Stimulated activated CD4-positive, alpha-beta T cell treated with anti-CD3 and anti-CD28 coated beads, Interleukin-1b, Interleukin-23, amount 100 ng/mL, for 4 hours (primary cell): ENCODE measurements around the gene ITGAE.
A peak's percentile ranks its signal among the peaks of the same experiment; 100 is the strongest.
"Not testable (repeated sequence)": the region's sequence is repeated elsewhere in the genome, so short reads cannot be mapped to it uniquely, and the experiment has no call there.

Source experiments
- DNase-seq, 2 donors: peaks; one replicate each; pipeline ENCODE4 v3.0.0-alpha.2; 2020; ENCODE audit warnings: low read depth in 2 of 2

ITGAE gene

DNA sequence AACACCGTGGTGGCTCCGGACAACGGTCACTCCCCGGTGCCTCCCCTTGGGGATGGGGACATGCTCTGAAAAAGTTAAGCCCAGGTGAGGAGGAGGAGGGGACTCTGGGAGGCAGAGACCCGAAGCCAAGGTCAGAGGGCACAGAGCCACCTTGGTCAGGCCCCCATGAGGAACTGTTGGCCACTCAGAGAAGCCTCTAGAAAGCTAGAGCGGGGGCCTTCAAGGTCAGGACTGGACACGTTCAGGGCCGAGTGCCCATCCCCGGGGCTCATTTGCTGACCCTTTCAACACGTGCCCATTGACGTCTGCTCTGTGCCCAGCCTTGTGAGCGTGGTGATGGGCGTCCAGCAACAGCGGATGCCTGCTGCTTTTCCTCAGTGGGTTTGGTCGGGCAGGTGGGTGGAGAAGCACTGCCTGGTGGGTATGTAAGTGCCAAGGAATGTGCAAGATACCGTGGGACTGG is 39.0 kb downstream of the ITGAE start:
- DNase-seq, result no peak

DNA sequence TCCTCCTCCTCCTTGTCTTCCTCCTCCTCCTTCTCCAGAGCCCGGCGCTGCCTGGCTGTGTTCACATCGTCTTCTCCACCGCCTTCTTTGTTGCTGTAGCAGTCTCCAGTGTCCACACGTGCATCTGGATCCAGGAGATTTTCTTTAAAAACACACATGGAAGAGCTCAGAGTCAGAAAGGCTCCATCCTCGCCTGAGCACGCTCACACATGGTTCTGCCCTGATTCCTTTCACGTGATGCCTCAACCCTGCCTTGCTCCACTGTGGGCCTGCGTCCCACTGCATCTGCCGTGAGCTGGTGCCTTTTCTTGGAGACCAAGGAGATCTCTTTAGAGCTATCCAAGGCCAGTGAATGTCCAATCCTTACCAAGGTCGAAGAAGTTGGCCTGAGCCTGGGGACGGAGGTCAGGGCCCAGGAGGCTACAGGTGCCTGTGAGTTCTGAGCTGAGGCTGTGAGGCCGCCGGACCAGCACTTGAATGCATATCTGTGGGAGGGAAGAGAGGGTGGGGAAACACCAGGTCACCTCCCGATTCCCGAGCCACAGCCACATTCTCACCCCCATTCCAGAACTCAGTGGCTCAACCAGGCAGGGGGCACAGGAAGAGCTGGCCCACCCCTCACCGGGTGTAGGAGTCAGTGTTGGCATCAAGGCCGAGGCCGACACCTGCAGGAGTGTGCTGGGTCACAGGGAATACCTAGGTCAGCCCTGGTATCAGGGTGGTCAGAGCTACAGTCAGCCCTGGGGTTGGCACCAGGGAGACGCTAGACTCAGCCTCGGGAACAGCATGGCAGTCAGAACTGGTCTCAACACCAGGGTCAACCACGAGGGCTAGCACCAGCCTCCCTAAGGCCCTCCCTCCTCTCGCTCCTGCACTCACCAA is 39.7 kb downstream of the ITGAE start:
- DNase-seq, result no peak

DNA sequence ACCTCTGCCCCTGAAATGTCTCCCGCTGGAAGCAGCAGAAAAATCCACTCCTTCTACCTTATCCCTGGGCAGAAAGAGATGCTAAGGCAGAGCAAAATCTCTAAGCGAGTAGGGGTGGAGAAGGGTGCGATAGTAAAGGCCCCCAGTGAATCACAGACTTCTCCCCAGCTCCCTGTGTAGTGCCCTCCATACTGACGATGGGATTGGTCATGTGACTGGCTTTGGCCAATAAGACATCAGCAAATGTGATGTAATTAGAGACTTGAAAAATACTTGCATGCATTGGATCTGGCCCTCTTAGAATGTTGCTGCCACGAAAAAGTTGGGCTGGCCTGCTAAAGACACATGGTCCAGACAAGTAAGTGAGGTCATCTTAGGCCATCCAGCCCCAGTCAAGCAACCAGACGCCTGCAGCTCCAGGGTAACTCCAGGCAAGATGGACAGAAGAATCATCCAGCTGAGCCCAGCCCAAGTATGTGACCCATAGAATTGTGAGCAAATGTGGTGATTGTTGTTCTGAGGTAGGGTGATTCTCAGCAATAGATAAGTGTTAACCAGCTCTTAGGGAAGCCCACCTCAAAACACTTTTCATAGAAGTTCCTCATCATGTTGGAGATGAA is 41.3 kb downstream of the ITGAE start:
- DNase-seq, result no peak

DNA sequence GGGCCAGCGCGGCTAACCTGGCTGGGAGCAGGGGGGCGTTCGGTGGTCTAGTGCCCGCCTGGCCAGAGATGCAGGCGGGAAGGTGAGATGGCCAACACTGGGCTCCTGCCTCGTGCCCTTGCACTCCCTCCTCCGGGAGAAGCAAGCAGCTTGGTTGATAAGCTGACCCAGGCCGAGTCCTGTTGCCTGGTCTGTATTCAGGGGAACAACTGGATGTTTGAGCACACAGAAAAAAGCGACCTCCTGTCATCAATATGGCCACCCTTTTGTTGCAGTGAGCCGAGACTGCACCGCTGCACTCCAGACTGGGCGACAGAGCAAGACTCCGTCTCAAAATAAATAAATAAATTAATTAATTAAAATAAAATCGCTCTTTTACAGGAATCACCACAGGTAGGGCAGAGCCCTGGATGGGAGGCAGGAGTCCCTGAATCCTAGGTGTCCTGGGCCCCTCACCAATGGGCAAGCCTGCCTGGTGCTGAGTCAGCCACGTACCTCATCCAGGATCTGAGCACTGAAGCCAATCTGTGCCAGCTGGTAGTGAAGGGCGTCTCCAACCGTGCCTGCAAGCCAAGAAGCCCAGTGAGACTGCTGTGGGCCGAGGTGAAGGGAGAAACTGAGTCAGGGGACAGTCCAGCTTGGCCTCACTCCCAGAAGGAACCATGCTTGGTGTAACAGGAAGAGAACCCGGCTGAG is 45.5 kb downstream of the ITGAE start:
- DNase-seq, result no peak

DNA sequence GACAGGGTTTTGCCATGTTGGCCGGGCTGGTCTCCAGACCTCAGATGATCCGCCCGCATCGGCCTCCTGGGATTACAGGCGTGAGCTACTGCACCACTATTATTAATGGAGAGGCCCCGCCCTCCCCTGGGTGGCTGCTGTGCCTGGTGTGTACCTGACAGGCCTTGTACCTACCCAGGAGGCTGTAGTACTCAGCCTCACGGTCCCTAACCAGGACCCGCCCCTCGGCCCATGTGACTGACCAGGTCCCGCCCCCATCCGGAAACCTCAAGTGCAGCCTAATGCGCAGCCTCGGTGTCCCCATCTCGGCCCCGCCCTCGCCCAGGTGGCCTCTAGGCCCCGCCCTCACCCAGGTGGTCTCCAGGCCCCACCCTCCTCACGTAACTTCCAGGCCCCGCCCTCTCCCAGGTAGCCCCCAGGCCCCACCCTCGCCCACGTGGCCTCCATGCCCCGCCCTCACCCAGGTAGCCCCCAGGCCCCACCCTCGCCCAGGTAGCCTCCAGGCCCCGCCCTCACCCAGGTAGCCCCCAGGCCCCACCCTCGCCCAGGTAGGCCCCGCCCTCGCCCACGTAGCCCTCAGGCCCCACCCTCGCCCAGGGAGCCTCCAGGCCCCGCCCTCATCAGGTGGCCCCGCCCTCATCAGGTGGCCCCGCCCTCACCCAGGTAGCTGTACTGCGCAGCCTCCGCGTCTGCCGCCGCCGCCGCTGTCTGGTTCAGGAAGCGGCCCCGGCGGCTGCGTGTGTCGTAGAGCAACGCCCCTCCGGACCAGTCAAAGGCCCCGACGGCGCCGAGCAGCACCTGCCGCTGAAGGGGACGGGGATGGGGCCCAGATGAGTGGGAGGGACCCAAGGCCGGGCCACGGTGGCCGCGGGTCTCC is 46.3 kb downstream of the ITGAE start:
- DNase-seq, result peak; percentile 56 to 58

DNA sequence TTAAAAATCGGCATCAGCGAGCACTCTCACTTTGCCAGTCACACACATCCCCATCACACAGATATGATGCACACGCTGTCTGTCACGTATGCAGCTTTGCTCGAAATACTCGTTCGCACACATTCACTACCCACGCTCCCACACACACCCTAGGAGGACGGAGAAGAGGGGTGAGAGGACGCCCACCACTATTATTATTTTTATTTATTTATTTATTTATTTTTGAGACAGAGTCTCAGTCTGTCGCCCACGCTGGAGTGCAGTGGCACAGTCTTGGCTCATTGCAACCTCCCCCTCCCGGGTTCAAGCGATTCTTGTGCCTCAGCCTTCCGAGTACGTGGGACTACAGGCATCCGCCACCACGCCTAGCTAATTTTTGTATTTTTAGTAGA is 46.9 kb downstream of the ITGAE start:
- no peak for DNase-seq

DNA sequence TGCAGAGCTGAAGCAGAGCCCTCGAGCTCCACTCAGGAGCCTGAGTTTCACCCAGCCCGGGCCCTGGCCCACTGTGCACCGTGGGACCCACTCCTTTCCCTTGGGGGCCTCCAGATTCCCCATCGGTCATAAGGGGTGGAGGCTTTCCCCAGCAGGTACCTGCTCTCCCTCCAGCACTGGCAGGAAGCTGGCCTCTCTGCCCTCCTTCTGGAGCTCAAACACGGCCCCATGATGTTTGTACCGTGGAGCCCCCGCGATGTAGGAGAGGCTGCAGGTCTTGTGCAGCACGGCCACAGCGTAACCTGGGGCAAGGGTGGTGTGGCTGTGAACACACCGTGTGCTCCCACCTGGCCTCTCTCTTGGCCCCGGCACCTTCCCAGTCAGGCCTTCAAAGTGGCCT is 47.4 kb downstream of the ITGAE start:
- no peak for DNase-seq

DNA sequence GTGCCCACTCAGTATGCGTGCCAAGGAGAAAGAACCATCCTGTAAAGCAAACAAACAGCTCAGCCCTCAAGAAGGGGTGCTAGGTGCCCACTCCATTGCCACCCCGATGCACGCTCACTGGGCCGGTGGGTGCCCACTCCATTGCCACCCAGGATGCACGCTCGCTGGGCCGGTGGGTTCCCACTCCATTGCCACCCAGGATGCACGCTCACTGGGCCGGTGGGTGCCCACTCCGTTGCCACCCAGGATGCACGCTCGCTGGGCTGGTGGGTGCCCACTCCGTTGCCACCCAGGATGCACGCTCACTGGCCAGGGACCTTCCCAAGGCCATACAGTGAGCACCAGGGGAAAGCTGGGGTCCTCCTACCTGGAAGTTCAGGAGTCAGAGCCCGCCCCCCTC is 49.2 kb downstream of the ITGAE start:
- no peak for DNase-seq

DNA sequence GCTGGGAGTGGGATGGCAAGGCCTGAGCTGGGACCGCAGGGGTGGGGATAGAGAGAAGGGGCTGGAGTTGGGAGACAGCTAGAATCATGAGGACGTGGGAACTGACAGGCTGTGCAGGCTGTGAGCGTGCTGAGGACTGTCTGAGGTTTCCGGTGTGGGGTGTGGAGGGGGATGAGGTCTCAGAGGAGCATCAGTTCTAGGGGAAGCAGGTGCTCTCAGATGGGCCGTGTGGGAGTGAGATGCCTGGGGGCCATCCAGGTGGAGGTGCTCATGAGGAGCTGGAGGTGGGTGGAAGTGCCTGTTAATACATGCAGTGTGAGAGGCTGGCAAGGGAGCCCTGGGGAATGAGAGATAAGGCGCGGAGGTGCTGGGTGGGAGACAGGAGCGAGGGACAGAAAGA is 50.1 kb downstream of the ITGAE start:
- peak in 1 of 2 donors; percentile 26 for DNase-seq

DNA sequence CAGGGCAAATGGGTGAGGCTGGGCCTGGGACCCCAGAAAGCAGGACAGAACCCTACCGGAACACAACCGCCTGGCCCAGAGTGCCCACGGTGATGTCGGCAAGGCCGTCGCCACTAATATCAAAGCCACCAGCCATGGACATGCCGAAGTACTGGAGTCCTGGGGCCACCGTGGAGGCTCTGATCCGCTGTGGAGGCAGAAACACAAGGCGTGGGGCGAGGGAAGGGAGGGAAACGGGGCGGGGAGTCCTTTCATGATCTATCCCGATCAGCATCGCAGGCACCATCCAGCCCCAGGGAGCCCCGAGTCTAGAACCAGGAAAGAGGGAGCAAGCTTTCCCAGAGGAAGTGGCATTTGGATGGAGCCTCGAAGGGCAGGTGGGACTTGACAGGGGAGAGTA is 50.7 kb downstream of the ITGAE start:
- no peak for DNase-seq

DNA sequence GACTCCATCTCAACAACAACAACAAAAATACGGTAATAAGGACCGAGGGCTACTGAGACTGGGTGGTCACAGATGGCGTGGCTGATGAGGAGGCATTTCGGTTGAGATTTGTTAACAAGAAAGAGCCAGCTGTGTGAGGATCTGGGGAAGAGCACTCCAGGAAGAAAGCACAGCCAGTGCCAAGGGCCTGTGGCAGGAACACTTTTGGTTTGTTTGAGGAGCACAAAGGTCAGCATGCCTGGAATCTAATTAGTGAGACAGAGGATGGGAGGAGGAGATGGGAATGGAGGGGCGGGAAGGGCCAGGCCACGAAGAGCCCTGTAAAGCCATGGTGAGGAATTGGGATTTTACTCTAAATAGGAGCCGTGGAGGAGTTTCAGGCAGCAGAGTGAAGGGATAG is 52.4 kb downstream of the ITGAE start:
- DNase-seq, result no peak

DNA sequence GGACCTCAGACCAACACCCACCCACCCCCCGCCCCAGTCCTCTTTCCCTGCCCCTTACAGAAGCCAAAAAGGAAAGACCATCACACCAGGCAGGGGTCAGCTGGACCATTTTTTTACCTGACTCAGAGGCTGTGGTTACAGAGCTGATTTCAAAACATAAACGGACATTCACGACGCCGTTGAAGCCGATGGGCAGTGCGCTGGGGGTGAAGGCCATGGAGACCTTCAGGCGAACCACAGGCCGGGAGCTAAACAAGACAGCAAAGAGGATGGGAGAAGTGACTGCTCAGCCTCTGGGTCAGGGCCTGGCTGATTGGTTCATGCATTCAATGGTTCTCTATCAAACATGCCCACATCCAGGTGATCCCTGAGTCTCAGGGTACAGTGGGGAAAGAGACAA is 53.2 kb downstream of the ITGAE start:
- no peak for DNase-seq

DNA sequence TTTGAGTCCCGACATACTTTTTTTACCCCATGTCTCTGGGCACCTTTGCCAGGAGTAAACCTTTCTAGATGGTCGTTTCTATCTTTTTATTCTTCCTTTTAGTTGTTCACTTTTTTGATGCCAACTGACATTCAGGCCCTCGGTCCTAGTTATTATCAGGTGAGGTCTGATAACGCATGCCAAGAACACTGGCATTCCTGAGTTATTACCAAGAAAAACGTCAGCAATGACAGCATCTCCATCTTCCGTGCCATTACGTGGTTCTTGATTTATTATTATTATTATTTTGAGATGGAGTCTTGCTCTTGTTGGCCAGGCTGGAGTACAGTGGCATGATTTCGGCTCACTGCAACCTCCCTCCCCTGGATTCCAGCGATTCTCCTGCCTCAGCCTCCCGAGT is 55.9 kb downstream of the ITGAE start:
- no peak for DNase-seq

DNA sequence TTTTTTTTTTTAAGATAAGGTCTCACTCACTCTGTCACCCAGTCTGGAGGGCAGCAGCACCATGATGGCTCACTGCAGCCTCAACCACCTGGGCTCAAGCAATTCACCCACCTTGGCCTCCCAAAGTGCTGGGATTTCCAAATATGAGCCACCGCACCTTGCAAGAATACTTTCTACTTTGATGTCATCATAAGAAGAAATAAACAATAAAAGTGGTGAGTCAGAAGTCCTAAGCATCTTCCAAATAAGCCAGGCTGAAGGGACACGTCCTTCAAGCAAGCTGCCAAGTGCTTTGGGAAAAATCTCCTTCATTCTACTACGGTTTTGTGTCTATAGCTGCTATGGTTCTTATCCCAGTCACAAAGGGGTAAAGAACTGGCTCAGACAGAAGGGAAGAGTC is 57.0 kb downstream of the ITGAE start:
- no peak for DNase-seq

DNA sequence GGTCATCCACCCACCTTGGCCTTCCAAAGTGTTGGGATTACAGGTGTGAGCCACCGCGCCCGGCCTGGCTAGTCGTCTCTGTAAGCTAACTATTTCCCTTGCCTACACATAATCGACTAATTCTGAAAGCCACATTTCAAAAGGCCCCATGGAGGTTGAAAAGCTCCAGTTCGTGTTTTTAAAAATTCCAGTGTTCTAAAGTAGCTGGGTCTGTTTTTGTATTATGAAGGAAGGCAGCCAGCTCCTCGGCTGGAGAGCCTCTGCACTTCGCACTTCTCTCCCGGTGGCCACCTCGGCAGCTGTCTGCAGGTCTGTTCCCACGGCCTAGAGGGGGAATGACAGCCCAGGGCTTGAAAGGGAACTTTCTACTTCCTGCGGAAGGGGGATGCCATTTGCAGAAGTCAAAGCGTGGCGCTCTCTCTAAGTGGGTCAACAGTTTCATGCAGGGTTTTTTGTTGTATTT is 60.3 kb downstream of the ITGAE start:
- DNase-seq, result no peak

DNA sequence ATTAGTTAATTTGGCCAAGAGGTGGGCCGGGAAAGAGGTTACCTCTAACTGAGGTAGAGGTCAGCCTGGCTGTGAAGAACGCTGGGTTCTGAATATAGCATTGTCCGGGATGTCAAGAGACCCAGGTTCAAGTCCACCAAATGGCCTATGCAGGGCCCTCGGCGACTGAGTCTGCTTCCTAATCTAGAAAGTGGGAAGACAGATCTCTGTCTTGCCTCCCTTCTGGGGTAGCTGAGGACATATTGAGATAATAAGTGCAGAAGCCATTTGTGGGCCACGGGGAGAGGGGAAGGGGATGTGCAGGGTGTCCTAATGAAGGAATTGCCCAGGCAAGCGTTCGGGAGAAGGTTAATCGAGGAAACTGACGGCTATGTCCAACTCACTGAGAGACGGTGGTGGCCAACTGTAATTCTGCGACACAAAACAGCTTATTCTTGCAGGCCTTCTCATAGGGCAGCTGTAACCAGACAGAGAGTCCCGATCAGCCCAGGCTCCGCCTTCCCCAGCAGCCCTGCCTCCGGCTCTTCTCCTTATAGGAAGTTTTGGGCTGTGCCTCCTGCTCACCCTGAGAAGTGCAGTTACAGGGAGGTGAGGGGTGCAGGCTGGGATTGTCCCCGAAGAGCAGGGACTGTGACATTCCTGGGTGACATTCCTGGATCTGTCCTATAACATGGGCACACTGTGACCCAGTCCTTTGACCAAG is 61.4 kb downstream of the ITGAE start:
- no peak for DNase-seq

DNA sequence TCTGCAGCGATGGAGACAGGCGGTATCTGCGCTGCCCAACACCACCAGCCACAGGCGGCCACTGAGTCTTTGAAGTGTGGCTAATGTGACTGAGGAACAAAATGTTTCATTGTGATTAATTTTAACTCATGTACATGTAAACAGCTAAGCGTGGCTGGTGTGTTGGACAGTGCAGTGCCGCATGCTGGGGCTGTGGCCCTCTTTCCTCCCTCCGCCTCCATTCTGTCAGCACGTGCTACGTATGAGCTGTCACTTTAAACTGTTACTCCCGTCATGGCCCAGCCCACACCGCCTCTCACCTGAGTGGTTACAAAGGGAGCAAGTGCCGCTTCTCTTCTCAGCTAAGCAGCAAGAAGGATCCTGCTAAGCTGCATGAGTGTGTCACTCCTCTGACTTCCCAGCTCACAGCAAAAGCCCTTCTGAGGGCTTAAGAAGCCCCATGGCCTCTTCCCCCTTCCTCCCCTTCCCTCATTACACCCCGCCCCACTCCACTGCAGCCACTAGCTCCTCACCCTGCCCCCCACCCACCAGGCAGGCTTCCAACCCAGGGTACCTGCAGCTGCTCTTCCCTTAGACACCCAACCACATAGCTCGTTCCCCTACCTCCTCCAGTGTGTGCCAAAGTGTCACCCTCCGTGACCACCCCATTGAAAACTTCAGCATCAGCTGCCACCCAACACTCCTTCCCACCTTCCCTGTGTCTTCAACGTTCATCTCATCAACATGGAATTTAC is 62.3 kb downstream of the ITGAE start:
- DNase-seq, result peak; percentile 54 to 64

DNA sequence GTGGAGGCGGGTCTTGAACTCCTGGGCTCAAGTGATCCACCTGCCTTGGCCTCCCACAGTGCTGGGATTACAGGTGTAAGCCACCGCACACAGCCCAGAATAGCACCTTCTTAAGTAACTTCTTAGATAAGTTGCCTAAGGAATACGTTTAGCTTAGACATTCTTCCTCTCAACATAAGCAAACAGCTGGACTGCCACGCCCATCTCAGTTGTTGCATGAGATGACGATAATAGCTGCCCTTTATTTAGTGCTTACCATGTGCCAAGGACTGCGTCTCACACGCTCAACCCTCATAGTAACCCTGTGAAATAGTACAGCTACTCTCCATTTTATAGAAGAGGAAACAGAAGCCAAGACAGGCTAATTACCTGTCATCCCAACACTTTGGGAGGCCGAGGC is 65.5 kb downstream of the ITGAE start:
- no peak for DNase-seq

DNA sequence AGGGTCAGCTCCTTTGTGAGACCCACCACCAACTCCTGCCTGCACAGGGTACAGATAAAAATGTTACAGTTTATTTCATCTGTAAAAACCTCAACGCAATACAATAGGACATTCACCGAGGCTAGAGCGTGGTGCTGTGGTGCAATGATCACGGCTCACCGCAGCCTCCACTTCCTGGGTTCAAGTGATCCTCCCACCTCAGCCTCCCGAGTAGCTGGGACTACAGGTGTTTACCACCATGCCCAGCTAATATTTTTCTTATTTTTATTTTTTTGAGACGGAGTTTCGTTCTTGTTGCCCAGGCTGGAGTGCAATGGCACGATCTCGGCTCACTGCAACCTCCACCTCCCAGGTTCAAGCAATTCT is 66.1 kb downstream of the ITGAE start:
- not testable (repeated sequence) for DNase-seq

DNA sequence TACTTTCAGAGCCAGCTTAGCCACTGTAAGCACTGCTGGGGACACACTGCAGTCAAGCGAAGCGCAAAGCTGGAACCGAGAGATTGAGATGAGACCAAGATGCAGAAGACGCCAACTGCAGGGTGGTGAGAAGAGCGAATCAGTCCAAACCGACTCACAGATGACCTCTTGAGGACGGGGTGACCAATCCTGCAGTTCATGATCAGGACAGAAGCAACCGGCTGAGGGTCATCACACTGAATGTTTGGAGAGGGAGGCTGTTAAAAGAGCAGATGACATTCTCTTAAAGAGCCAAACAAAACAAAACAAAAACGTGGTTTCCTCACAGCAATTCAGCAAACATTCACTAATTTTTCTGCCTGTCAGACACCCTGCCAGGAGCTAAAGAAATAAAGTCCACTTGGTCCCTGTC is 68.8 kb downstream of the ITGAE start:
- no peak for DNase-seq
